Type B pancreatic cell (in vitro differentiated cells): ENCODE data around the gene CAMTA1. TPM values are rescaled to one million over a fixed set of nuclear protein-coding genes. Genes with fewer than 3 reads are reported as not detected.

Experiments used
- DNase-seq: peaks from one replicate; pipeline ENCODE4 v3.0.0; 2021; ENCODE audit warnings: mixed read lengths; ENCODE audit not compliant: unreplicated experiment; ENCODE audit errors: extremely low spot score
- H3K27ac Mint-ChIP-seq: 2 replicates; pipeline ENCODE4 v1.8.0; 2021; ENCODE audit warnings: mild to moderate bottlenecking, mixed read lengths
- H3K27me3 Mint-ChIP-seq: 2 replicates; pipeline ENCODE4 v1.8.0; 2021; ENCODE audit warnings: mixed read lengths
- H3K36me3 Mint-ChIP-seq: 2 replicates; pipeline ENCODE4 v1.8.0; 2021; ENCODE audit warnings: mixed read lengths
- H3K4me1 Mint-ChIP-seq: one replicate; pipeline ENCODE4 v1.8.0; 2021; ENCODE audit warnings: mixed read lengths; ENCODE audit not compliant: unreplicated experiment
- H3K4me3 Mint-ChIP-seq: 2 replicates; pipeline ENCODE4 v1.8.0; 2021; ENCODE audit warnings: mild to moderate bottlenecking, mixed read lengths
- H3K9me3 Mint-ChIP-seq: 2 replicates; pipeline ENCODE4 v1.8.0; 2021; ENCODE audit warnings: mixed read lengths
- total RNA-seq: library from RNA; stranded (reverse); gene quantifications from 2 replicates; pipeline ENCODE4 v1.2.1, GENCODE V29; 2021; ENCODE audit warnings: low replicate concordance
- TF ChIP-seq, protein P1 (sequence below): fragments of 200-600 bp; sonication (generic); conservative IDR thresholded peaks from 2 replicates; pipeline ENCODE4 v1.5.0; 2021; ENCODE audit warnings: antibody characterized with exemption, mild to moderate bottlenecking

Gene CAMTA1
- total RNA-seq, 1 donor from 2014 or later, result 82.5 TPM

DNA sequence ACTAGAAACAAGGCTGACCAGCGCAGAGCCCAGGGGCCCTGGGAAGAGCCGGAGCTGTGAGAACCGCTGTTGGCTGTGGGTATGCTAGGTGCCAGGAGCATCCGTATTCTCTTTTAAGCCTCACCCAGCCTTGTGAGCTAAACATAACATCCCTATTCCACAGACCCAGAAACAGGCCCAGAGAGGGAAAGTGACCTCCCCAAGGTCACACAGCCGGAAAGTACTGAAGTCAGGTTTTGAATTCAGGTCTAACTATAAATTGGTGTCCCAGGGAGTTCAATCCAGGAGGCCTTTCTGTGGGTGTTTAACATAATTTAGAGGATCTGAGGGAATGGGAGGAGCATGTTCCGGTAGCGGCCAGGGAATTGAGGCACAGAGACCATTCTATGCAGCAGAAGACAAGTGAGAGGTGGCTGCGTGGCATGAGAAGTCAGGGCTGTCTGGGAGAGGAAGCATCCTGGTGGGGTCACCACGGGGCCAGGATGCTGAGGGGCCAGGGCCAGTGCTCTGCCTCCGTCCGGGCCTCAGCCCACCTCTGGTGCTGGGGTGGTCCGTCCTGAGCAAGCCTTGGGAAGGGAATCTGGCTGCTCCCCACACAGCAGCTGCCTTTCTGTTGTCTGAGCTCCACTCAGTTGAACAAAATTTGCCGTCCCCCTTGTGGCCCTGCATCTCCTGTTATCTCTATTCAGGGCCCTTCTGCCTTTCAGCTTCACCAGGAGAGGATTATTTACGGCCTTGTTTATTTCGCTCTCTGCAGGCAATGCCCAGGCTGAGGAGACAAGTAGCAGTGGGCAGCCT is 647.0 kb downstream of the CAMTA1 start:
- no peak overlapping the region for H3K27ac Mint-ChIP-seq
- peaks cover 7% of the 10 kb centered on the region for H3K4me1 Mint-ChIP-seq
- H3K27me3 Mint-ChIP-seq, result no peaks in the 10 kb centered on the region
- no peak for DNase-seq
- no peaks in the 10 kb centered on the region for H3K9me3 Mint-ChIP-seq
- TF ChIP-seq, protein P1, sequence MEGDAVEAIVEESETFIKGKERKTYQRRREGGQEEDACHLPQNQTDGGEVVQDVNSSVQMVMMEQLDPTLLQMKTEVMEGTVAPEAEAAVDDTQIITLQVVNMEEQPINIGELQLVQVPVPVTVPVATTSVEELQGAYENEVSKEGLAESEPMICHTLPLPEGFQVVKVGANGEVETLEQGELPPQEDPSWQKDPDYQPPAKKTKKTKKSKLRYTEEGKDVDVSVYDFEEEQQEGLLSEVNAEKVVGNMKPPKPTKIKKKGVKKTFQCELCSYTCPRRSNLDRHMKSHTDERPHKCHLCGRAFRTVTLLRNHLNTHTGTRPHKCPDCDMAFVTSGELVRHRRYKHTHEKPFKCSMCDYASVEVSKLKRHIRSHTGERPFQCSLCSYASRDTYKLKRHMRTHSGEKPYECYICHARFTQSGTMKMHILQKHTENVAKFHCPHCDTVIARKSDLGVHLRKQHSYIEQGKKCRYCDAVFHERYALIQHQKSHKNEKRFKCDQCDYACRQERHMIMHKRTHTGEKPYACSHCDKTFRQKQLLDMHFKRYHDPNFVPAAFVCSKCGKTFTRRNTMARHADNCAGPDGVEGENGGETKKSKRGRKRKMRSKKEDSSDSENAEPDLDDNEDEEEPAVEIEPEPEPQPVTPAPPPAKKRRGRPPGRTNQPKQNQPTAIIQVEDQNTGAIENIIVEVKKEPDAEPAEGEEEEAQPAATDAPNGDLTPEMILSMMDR, result no peak
- H3K4me3 Mint-ChIP-seq, result no peak overlapping the region
- H3K36me3 Mint-ChIP-seq, result no peaks in the 10 kb centered on the region

DNA sequence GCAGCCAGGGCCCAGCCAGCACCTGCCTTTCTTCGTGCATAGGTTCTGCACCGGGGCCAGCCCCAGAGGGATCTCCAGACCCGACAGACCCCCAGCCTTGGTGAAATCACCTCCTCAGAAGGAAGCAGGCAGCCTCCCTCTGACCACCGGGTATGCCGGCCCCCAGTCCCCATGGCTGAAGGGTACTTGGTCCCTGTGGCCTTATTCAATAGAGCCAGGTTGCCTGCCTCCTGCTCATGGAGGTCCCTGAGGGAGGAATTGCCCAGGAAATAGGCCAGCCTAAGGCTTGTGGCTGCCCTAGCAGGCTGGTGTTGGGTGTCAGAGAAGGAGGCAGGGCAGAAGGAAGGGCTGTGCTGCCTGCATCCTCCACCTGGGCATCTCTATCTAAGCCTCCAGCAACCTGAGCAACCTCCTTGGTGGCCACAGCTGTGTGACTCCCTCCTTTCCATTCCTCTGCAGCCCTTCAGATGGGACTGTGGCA is 647.7 kb downstream of the CAMTA1 start:
- DNase-seq, result no peak
- Mint-ChIP-seq H3K27ac (no peak overlapping the region), H3K27me3 (no peaks in the 10 kb centered on the region), H3K36me3 (no peaks in the 10 kb centered on the region), H3K4me3 (no peak overlapping the region), H3K4me1 (peaks cover 7% of the 10 kb centered on the region), H3K9me3 (no peaks in the 10 kb centered on the region)
- TF ChIP-seq, protein P1, result no peak

DNA sequence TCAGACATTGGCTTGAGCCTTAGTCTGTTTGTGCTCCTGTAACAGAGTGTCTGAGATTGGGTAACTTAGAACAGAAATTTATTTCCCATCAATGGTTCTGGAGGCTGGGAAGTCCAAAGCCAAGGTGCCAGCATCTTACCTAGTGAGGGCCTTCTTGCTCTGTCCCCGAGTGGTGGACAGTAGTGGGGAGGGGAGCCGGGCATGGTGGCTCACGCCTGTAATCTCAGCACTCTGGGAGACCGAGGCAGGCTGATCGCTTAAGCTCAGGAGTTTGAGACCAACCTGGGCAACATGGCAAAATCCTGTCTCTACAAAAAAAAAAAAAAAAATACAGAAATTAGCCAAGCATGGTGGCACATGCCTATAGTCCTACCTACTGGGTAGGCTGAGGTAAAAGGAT is 649.3 kb downstream of the CAMTA1 start:
- no peaks in the 10 kb centered on the region for H3K27me3 Mint-ChIP-seq

GRCh38 chr1:7435276-7436055 is 650.2 kb downstream of the CAMTA1 start:
- Mint-ChIP-seq H3K27me3 (no peaks in the 10 kb centered on the region), H3K4me3 (no peak overlapping the region), H3K27ac (no peak overlapping the region), H3K4me1 (peaks cover 7% of the 10 kb centered on the region), H3K9me3 (no peaks in the 10 kb centered on the region), H3K36me3 (no peaks in the 10 kb centered on the region)
- DNase-seq, result no peak
- TF ChIP-seq, protein P1, result no peak

More for the DNA sequence above, 649.3 kb downstream of the CAMTA1 start:
- no peak overlapping the region for H3K27ac Mint-ChIP-seq
- H3K4me3 Mint-ChIP-seq, result no peak overlapping the region
- no peaks in the 10 kb centered on the region for H3K36me3 Mint-ChIP-seq
- no peaks in the 10 kb centered on the region for H3K9me3 Mint-ChIP-seq
- TF ChIP-seq, protein P1, result no peak
- DNase-seq, result no peak
- H3K4me1 Mint-ChIP-seq, result peaks cover 7% of the 10 kb centered on the region

DNA sequence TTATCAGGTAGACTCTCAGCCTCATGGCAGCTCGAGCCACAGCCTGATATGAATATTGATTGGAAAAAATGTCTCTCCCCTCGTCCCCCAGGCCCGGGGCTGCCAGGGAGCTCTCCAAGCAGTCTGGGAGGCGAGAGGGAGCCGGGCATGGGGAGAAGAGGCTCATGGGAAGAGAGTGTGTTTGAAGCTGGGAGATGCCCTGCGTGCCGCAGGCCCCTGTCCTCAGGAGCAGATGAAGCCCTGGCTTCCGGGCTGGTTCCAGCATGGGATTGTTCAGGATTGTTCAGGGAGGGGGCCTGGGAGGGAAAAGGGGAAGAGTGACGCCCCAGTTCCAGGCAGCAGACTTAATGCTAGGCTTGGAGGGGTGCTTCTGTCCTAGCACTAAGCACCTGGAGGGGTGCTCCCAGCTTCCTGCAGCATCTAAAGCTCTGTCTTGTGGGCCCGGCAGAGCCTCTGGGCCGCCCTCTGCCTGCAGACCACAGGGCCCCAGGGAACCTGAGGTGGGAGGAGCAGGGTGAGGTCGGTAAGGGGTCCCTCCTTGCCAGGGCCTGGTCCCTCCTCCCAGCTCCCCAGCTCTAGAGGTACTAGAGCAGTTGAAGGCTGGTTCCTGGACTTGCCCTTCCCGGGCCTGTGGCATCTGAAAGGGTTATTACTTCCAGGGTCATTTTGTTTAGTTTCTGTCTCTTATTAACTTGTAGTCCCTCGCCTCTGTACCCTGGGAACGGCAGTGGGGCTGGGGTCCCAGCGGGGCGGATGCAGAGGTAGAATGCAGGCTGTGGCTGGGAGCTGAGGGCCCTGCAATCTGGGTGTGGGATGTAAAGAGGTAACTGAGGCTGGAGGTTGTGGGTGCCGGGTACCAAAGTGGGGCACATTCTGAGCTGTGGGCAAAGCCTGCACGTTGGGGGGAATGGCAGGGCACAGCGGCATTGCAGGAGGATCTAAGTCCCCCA is 651.1 kb downstream of the CAMTA1 start:
- H3K9me3 Mint-ChIP-seq, result no peaks in the 10 kb centered on the region
- H3K4me1 Mint-ChIP-seq, result peaks cover 15% of the 10 kb centered on the region
- no peak overlapping the region for H3K27ac Mint-ChIP-seq
- DNase-seq, result no peak
- no peaks in the 10 kb centered on the region for H3K36me3 Mint-ChIP-seq
- no peak overlapping the region for H3K4me3 Mint-ChIP-seq
- TF ChIP-seq, protein P1, result no peak
- no peaks in the 10 kb centered on the region for H3K27me3 Mint-ChIP-seq
